GM12878 (cell line): Measurements from ENCODE around the gene DYTN. TPM values are rescaled to one million over a fixed set of nuclear protein-coding genes. Genes with fewer than 3 reads are reported as not detected.

Experiments
- ATAC-seq: fragments of 200-7000 bp; cut with Tn5 transposase; 3 replicates; pipeline ENCODE4 v1.9.1; 2020; ENCODE audit warnings: mild to moderate bottlenecking, moderate library complexity
- BruUV-seq: library from RNA; stranded (reverse); fragments of 400-500 nt; replicated peaks from 2 replicates; lab custom pipeline; 2021; lab: Mats Ljungman, UMichigan
- CTCF ChIA-PET: fragments of 300-600 bp; sonication (Branson Sonifier 250); formaldehyde crosslinking; extraction: SDS; loops from one replicate; lab custom pipeline; 2021; ENCODE audit warnings: inconsistent platforms; lab: Yijun Ruan, JAX
- POLR2A ChIA-PET: fragments of 350-600 bp; formaldehyde crosslinking; extraction: SDS; loops from one replicate; lab custom pipeline; 2021; ENCODE audit warnings: inconsistent platforms; lab: Charles Lee
- RAD21 ChIA-PET: fragments of 300-600 bp; sonication (Branson Sonifier 250); formaldehyde crosslinking; loops from one replicate; lab custom pipeline; 2023; ENCODE audit warnings: antibody characterized with exemption; ENCODE audit not compliant: unreplicated experiment; lab: Charles Lee
- SMC1A ChIA-PET: fragments of 300-600 bp; sonication (Branson Sonifier 250); formaldehyde crosslinking; loops from one replicate; lab custom pipeline; 2023; ENCODE audit not compliant: unreplicated experiment, uncharacterized antibody; lab: Charles Lee
- DNase-seq: peaks from one replicate; pipeline ENCODE4 v3.0.0-alpha.2; 2011; ENCODE audit warnings: low read depth, low spot score
- FAIRE-seq: peaks from 3 replicates; lab custom pipeline; 2011; peaks lifted over from hg19 to GRCh38; lab: Jason Lieb, UNC
- H2AFZ ChIP-seq: 2 replicates; pipeline ENCODE4 v1.6.0; 2011; ENCODE audit warnings: low read depth, low read length, control low read depth; ENCODE audit not compliant: control insufficient read depth
- H3K27ac ChIP-seq: 2 replicates; pipeline ENCODE4 v1.5.1; 2011; ENCODE audit warnings: control low read depth; ENCODE audit not compliant: control insufficient read depth, insufficient read depth
- H3K27me3 ChIP-seq, 2 experiments: replicated peaks in 1 of 2; 2 replicates each; pipeline versions ENCODE4 v1.6.0 to v1.6.1; 2011; ENCODE audit warnings: low read length in 1 of 2; ENCODE audit not compliant: control insufficient read depth in 2 of 2, insufficient read depth in 2 of 2
- H3K36me3 ChIP-seq, 2 experiments: 2 replicates each; pipeline ENCODE4 v1.5.1; 2011; ENCODE audit warnings: low read length in 1 of 2; ENCODE audit not compliant: control insufficient read depth in 2 of 2, insufficient read depth in 2 of 2
- H3K4me1 ChIP-seq: 2 replicates; pipeline ENCODE4 v1.6.1; 2011; ENCODE audit warnings: mild to moderate bottlenecking, low read length, moderate library complexity, mixed read lengths; ENCODE audit not compliant: control insufficient read depth, insufficient read depth
- H3K4me2 ChIP-seq: 2 replicates; pipeline ENCODE4 v1.6.0; 2011; ENCODE audit warnings: control low read depth; ENCODE audit not compliant: control insufficient read depth, insufficient read depth
- H3K4me3 ChIP-seq: fragments of 200-600 bp; sonication (generic); 2 replicates; pipeline ENCODE4 v1.5.1; 2016
- H3K79me2 ChIP-seq: 2 replicates; pipeline ENCODE4 v1.6.0; 2011; ENCODE audit warnings: low read length; ENCODE audit not compliant: control insufficient read depth, insufficient read depth
- H3K9ac ChIP-seq: 2 replicates; pipeline ENCODE4 v1.8.0; 2011; ENCODE audit warnings: low read length, control low read depth, mixed read lengths; ENCODE audit not compliant: control insufficient read depth, insufficient read depth
- H3K9me3 ChIP-seq: replicated peaks from 3 replicates; pipeline ENCODE4 v1.5.1; 2011; ENCODE audit warnings: mild to moderate bottlenecking, low read length; ENCODE audit not compliant: control insufficient read depth, insufficient read depth
- H4K20me1 ChIP-seq: 2 replicates; pipeline ENCODE4 v1.6.0; 2011; ENCODE audit not compliant: control insufficient read depth, insufficient read depth
- FOXK2 ChIP-seq: fragments of 450-650 bp; IDR thresholded peaks from 2 replicates; pipeline ENCODE4 v1.6.1; 2017; ENCODE audit warnings: mild to moderate bottlenecking, moderate library complexity
- HDAC2 ChIP-seq: fragments of 200-600 bp; sonication (generic); IDR thresholded peaks from 2 replicates; pipeline ENCODE4 v1.6.1; 2017
- SPI1 ChIP-seq: IDR thresholded peaks from 2 replicates; pipeline ENCODE4 v1.6.1; 2011; ENCODE audit warnings: low read depth, mild to moderate bottlenecking, low read length, moderate library complexity, borderline replicate concordance; ENCODE audit not compliant: insufficient read depth
- WGBS: methylation state at CpG from one replicate; pipeline ENCODE4 v1.1.6; 2016; ENCODE audit warnings: low lambda C conversion rate; ENCODE audit not compliant: insufficient replicate concordance, insufficient coverage; ENCODE audit errors: missing lambda C conversion rate; 5-methylcytosine and 5-hydroxymethylcytosine counted together
- in situ Hi-C: fragments of 300-500 bp; cut with MboI; formaldehyde crosslinking; loops from 9 replicates; pipeline ENCODE4 v1.14.3; 2018; ENCODE audit warnings: mixed read lengths
- intact Hi-C: fragments of 100-400 bp; cut with micrococcal nuclease; formaldehyde crosslinking; loops from one replicate; pipeline ENCODE4 v1.14.2; 2022; ENCODE audit not compliant: unreplicated experiment
- polyA plus RNA-seq, 11 experiments: library from polyadenylated mRNA; depleted of rRNA in 4 of 11; unstranded in 6 of 11; stranded (reverse) in 5 of 11; fragments of >200 nt; fragmentation: Nextera tagmentation in 4 of 11; fragmentation: Illumina TruSeq in 1 of 11; extraction: Ambion mirVana in 4 of 11; extraction: Trizol in 1 of 11; gene quantifications; 1 replicate in 1 of 11; 2 replicates in 10 of 11; pipeline versions ENCODE4 v1.2.1 to v1.2.3, GENCODE V29; 2011 to 2016; ENCODE audit warnings: inconsistent platforms in 2 of 11, missing spikeins in 2 of 11, low read depth in 1 of 11
- total RNA-seq, 4 experiments: library from RNA; depleted of rRNA in 3 of 4; stranded (reverse); fragments of >200 nt in 3 of 4; fragmentation: Illumina TruSeq in 1 of 4; extraction: Trizol in 1 of 4; gene quantifications; 2 replicates each; pipeline versions ENCODE4 v1.2.1 to v1.2.3, GENCODE V29; 2013 to 2021

Gene DYTN
- total and polyA plus RNA-seq, 10 of the 15 experiments (the other 5 are each of a cell fraction or from before 2014, with no cell fraction given): 0.02 to 0.32 (median 0.09) TPM; not detected in 3

GRCh38 chr2:206756816-206757215 is 38.6 kb upstream of the DYTN start:
- Histone ChIP-seq H3K4me2 (no peak overlapping the region), H3K27me3 (no peaks in the 10 kb centered on the region; a peak in 1 of 4 replicates), H3K79me2 (no peaks in the 10 kb centered on the region), H3K9me3 (no peaks in the 10 kb centered on the region), H3K4me3 (no peak overlapping the region), H3K36me3 (no peaks in the 10 kb centered on the region), H4K20me1 (no peaks in the 10 kb centered on the region), H2AFZ (no peak overlapping the region), H3K9ac (no peak overlapping the region), H3K27ac (no peak overlapping the region), H3K4me1 (no peaks in the 10 kb centered on the region)
- ChIA-PET SMC1A (no interaction called here), RAD21 (no interaction called here), POLR2A (no interaction called here), CTCF (interaction anchor here (1.1 kb wide), 1 partner anchor 720 kb away, joined by 3 read pairs; no protein-coding TSS in a partner anchor)
- no peak for TF ChIP-seq FOXK2
- in situ Hi-C loops: no loop called here
- 24% methylated on average over 1 of the region's 1 CpG for WGBS
- no peak for FAIRE-seq
- no peak for ATAC-seq
- no TSS peak for BruUV-seq
- no peak for DNase-seq
- intact Hi-C loops: no loop called here

GRCh38 chr2:206740800-206741199 is 22.6 kb upstream of the DYTN start:
- no peaks in the 10 kb centered on the region for H3K9me3 ChIP-seq
- DNase-seq (no peak), FAIRE-seq (no peak), ATAC-seq (no peak)
- no peaks in the 10 kb centered on the region for H3K36me3 ChIP-seq
- H4K20me1 ChIP-seq: no peaks in the 10 kb centered on the region
- H3K4me2 ChIP-seq: no peak overlapping the region
- H3K4me3 ChIP-seq: no peak overlapping the region
- no peaks in the 10 kb centered on the region for H3K79me2 ChIP-seq
- SMC1A ChIA-PET: no interaction called here
- no peak overlapping the region for H3K27ac ChIP-seq
- no peaks in the 10 kb centered on the region for H3K27me3 ChIP-seq
- no peaks in the 10 kb centered on the region for H3K4me1 ChIP-seq
- no peak overlapping the region for H3K9ac ChIP-seq
- TF ChIP-seq HDAC2: no peak
- TF ChIP-seq SPI1: no peak
- TF ChIP-seq, all 136 proteins: peak for 0
- in situ Hi-C loops: no loop called here
- WGBS: 11% methylated on average over 2 of the region's 2 CpGs
- BruUV-seq: no TSS peak
- POLR2A ChIA-PET: no interaction called here
- H2AFZ ChIP-seq: no peak overlapping the region
- CTCF ChIA-PET: interaction anchor here (1.2 kb wide), 1 partner anchor 51 kb away, joined by 3 read pairs; no protein-coding TSS in a partner anchor
- RAD21 ChIA-PET: no interaction called here
- intact Hi-C loops: no loop called here
